Activated CD8-positive, alpha-beta memory T cell treated with anti-CD3 and anti-CD28 coated beads for 36 hours (primary cell): ENCODE measurements around the gene ANO1. TPM values are rescaled to one million over a fixed set of nuclear protein-coding genes. Genes with fewer than 3 reads are reported as not detected.
"Not testable (repeated sequence)": the region's sequence is repeated elsewhere in the genome, so short reads cannot be mapped to it uniquely, and the experiment has no call there.

Experiments used
- CTCF ChIA-PET: fragments of 350-600 bp; sonication (Branson Sonifier 250); formaldehyde crosslinking; loops from one replicate; lab custom pipeline; 2021; ENCODE audit warnings: antibody characterized with exemption; lab: Charles Lee
- POLR2A ChIA-PET: fragments of 350-600 bp; sonication (Branson Sonifier 250); formaldehyde crosslinking; loops from one replicate; lab custom pipeline; 2021; ENCODE audit warnings: antibody characterized with exemption; lab: Charles Lee
- total RNA-seq, 2 experiments: library from RNA; stranded (reverse); gene quantifications; one replicate each; pipeline ENCODE4 v1.2.3, GENCODE V29; 2021

The ANO1 gene
- not detected for total RNA-seq

DNA sequence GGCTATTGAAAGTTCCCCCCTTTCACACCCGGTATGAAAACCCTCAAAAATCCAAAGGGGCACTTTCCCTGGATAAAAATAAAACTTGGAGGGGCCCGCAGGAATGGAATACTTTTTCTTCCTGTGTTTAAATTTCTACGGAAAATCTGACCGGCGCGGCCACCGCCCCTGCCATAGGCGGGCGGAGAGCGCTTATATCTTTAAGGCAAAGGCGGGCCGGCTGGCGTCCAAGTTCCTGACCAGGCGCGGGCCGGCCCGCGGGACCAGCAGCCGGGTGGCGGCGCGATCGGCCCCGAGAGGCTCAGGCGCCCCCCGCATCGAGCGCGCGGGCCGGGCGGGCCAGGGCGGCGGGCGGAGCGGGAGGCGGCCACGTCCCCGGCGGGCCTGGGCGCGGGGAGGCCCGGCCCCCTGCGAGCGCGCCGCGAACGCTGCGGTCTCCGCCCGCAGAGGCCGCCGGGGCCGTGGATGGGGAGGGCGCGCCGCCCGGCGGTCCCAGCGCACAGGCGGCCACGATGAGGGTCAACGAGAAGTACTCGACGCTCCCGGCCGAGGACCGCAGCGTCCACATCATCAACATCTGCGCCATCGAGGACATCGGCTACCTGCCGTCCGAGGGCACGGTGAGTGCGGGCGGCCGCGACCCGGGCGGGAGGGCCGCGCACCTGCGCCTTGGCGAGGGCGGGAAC, at the start of gene ANO1:
ANO1 (plus strand) TSS at position 223 of the 686 bp plus-strand sequence; CDS start at position 513, 290 bp downstream.
- ChIA-PET POLR2A (no interaction called here), CTCF (no interaction called here)

DNA sequence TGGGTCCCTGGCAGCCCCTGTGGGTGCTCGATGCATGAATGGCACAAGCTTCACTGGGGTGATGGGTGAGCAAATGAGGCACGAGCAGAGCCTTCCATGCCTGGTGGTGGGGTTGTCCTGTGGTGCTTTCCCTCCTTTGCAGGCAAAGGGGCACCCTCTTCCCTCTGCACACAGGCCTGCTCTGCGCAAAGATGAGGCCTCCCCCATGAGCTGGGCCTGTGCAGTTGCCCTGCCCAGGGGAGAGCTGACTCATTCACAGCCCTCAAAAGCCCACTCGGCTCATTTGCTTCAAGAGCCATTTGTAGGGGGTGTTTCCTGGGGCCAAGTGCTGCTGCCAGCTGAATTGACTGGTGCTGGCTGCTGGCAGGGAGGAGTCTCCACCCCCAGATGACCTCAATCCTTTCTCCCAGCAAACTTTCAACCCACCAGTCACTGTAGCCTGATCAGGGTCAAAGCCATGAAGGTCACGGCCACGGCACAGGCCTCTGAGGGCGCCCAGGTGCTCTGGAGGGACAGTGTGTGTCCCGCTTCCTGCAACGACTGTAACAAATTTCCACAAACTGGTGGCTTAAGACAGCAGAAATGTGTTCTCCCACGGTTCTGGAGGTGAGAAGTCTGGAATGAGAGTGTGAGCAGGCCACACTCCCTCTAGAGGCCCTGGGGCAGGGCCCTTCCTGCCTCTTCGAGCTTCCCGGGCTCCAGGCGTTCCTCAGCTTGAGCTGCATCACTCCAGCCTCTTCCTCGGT, 48.8 kb upstream of the ANO1 start:
- CTCF ChIA-PET = interaction anchor here (0.6 kb wide), 1 partner anchor 343 kb away, joined by 3 read pairs; no protein-coding TSS in a partner anchor
- POLR2A ChIA-PET = no interaction called here

DNA sequence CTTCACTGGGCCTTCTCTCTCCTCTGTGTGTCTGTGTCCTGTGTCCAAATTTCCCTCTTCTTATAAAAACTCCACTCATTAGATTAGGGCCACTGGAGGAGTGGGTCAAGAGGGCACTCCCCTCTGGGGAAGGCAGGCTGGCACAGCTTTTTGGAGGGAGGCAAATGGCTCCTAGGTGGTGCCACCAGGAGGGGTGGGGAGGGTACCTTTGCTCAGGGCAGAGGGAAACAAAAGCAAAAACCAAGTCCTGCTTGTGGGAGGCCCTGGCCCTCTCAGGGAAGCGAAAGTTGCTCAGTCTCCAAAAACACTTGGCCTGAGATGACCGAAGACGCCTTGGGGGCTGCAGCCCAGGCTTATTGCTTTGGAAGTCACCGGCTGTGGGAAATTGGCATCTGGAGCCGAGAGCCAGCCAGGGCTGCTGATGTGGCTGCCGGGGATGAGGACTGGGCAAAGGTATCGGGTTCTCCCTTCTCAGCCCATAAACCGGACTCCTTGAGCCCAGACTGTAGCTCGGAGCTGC, 48.2 kb upstream of the ANO1 start:
- CTCF ChIA-PET = no interaction called here
- POLR2A ChIA-PET = no interaction called here

DNA sequence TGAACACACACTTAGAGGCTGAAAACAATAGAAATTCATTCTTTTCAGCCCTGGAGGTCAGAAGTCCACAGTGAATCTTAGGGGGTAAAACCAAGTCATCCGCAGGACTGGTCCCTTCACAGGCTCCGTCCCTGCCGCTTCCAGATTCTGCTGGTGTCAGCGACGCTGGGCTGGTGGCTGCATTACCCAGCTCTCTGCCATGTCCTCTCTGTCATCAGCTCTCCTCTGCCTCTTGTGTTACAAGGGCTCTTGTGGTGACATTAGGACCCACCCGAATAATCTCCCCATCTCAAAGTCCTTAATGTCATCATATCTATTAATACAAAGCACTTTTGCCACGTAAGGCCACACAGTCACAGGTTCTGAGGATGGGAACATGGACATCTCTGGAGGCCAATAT, 47.7 kb upstream of the ANO1 start:
- CTCF ChIA-PET = no interaction called here
- POLR2A ChIA-PET = no interaction called here

DNA sequence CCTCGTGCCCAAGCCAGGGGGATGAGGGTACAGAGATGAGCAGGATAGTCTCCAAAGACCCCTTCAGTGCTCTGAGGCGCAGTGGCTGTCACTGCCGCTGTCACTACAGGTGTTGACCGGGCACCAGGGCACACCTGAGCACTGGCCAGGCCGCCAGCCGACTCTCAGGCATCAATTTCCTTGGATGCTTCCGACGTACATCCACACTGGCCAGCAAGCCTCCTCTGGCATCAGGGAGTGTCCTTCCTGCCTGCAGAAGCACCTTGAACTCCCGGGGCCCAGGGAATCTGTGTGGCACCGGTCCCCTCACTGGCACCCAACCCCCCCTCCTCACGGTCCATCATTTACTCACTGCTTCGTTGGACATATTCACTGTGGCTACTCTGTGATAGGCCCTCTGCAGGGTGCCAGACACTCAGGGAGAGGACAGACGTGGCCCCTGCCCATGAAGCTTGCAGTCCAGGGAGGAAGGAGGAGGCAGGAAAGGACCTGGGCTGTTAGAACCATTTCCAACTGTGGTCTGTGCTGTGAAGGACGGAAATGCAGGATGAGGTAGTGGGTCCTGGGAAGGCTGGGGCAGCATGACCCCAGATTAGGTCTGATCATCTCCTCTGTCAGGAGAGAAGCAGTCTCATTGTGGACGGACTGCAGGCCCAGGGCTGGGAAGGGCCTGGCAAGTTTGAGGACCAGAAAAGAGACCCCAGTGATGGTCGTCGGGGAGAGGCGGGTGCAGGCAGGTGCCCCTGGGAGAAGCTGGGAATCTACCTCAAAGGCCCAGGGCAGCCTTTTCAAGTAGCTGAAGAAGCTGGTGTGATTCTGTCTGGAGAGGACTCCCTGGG, 46.3 kb upstream of the ANO1 start:
- POLR2A ChIA-PET = no interaction called here
- CTCF ChIA-PET = no interaction called here

DNA sequence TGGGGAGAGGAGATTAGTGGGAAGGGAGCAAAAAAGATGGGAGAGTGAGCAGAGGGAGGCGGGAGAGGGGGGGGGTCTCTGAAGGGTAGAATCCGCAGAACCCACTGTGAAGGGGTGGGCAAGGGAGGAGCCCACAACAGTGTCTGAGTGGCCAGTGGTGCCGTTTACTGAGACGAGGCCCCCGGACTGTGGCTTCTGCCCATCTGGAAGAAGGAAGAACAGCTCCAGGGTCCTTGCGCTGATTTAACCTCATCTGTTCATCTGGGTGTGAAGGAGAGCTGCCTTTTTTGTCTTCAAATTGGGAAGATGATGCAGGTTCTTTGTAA, 45.7 kb upstream of the ANO1 start:
- POLR2A ChIA-PET = no interaction called here
- CTCF ChIA-PET = no interaction called here

DNA sequence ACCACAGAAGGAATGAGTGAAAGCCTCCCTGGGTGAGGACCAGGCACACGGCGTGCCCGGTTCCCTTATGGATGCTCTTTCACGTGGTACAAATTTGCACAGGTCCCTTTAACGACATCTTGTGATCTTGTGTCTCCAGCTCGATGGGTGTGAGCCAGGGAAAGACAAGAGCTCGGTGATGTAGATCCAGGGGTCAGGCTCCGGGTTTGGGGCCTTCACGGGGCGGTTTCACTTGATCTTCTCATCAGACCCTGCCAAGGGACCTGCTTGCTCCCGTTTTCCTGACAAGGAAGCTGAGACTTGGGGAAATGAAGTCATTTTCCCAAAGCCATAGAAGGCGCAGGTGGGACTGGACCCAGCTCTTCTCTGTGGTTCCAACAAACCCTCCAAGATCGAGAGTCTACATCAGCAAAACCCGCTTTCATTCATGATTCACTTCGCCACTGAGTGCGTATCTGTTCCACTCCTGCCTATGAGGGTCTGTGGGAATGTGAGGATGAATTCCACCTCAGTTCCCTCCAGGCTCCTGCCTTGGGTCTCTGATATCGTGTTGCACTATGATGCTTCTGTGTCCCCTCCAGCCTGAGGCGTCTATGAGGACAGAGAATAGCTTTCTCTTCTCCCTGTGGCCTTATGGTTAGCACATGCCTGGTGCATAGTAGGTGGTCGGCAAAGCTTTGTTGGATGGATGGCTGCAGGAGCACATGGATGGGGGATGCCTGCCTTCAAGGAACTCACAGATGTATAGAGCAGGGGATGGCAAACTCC, 45.0 kb upstream of the ANO1 start:
- POLR2A ChIA-PET = no interaction called here
- CTCF ChIA-PET = no interaction called here

DNA sequence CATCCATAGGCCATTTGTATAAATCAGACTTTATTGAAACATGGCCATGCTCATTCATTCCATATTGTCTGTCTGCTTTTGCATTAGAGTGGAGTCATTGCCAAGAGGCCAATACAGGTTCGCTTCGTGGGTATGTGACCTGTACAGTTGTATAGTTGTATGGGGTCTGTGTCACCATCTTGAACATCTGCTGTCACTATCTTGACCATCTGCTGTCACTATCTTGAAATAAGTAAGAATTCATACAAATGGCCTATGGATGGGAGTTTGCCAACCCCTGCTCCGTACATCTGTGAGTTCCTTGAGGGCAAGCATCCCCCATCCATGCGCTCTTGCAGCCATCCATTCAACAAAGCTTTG, 44.4 kb upstream of the ANO1 start:
- POLR2A ChIA-PET = no interaction called here
- CTCF ChIA-PET = no interaction called here

DNA sequence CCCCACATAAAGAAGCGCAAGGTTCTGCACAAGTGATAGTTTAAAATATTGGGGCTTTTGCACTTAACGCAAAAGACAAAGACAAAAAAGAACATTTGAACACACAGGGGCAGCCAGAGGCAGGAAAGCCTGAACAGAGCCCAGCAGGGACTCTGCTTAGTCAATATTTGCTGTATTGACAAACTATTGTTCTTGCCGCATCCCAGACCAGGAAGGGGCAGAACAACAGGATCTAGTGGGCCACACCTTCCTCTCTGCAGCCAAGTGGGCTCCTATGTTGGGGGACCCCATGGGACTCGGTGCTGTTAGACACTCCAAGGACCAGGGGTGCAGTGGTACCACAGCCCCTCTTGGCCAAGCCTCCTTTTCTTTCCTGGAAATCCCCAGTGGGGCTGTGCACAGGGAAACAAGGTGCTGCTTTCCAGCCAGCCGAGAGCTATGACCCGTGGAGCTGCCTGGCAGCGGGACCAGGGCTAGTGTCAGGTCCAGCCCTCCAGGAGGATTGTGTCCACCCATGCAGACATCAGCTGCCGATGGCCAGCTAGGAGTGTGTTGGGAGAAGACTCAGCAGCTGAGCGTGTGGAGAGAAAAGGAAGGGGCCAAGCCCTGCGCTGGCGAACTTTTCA, 43.3 kb upstream of the ANO1 start:
- POLR2A ChIA-PET = no interaction called here

DNA sequence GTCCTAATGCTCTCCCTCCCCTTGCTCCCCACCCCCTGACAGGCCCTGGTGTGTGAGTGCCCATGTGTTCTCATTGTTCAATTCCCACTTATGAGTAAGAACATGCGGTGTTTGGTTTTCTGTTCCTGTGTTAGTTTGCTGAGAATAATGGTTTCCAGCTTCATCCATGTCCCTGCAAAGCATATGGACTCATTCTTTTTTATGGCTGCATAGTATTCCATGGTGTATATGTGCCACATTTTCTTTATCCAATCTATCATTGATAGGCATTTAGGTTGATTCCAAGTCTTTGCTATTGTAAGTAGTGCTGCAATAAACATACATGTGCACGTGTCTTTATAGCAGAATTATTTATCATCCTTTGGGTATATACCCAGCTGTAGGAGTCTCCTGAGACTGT, 42.5 kb upstream of the ANO1 start:
- CTCF ChIA-PET, POLR2A ChIA-PET: not testable (repeated sequence)

More for the DNA sequence above, 43.3 kb upstream of the ANO1 start:
- CTCF ChIA-PET = no interaction called here

DNA sequence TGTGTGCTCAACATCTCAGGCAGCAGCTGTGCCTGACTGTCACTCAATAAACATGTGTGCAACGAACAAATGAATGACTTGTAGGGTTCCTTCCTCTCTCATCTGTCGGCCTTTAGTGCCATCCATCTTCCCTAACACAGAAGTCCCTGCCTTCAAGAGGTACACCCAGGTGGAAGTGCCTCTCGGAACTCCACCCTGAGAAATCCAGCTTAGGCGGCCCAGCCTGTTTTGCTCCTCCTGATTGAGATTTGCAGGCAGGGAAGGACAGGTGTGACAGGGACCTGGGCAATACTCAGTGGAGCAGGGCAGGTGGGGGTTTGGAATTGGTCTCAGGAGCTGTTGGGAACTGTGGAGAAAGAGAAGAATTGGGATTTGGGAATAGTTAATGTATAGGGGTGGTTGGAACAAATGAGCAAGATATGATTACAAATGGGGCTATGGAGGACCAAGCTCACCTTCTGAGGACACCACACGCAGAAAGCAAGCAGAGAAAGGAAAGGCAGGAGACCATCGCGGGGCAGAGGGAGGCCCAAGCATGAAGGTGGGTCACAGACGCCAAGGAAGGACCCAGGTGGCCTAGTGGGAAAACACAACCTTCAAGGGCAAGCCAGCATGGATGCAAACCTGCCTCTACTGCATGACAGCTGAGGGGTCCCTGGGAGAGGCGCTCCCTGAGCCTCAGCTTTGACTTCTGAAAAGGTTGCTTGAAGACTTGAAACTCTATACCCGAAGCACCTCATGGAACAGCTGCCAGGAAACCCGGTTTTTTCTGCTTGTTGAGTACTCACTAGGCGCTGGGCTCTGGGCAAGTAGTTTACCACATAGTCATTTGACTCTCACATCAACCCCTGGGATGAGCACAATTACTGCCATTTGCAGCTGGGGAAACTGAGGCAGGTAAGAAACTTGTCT, 40.9 kb upstream of the ANO1 start:
- ChIA-PET POLR2A (no interaction called here), CTCF (no interaction called here)

DNA sequence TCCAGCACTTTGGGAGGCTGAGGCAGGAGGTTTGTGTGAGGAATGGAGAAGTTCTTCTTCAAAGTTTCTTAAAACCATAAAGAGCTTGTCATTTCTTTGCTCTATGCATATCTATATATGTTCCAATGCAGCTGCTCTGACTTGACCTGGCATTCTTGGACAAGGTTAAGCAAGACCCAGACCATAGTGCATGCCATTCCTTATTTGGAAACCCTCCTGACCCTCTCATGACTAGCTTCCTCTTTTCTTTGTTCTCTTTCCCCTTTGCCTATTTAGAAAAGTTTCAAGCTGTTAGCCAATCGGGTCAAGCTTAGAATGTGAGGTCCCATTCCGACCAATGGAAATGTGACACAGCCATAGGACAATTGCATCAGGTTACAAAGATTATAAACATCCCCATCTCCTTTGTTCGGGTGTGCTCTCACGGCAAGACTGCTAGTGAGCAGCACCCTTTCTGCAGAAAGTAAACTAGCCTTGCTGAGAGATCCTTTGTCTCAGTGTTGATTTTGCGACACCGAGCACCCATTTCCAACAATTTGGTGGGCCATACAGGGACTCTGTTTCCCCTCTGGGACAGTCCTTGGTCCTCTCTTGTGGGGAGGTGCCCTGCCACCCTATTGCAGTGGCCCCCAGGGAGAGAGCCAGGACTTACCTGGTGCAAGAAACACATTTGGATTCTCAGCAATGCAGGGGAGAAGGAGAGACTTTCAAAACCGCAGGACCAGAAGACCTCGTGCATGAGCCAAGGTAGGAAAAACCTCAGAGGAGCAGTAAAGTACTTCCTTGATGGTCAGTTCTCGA, 39.9 kb upstream of the ANO1 start:
- POLR2A ChIA-PET = no interaction called here
- CTCF ChIA-PET = no interaction called here

DNA sequence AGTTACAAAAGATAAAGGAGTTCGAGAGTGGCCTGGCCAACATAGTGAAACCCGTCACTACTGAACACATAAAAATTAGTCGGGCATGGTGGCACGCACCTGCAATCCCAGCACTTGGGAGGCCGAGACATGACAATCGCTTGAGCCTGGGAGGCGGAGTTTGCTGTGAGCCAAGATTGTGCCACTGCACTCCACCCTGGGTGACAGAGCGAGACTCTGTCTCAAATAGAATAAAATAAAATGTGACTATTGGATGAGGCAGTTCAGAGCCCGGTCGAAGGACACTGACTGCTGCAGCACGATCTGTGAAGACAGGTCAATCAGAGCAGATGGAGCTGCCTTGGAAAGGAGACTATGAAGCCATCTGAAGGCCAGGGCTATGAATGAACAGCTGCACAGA, 37.7 kb upstream of the ANO1 start:
- POLR2A ChIA-PET = no interaction called here
- CTCF ChIA-PET = no interaction called here

DNA sequence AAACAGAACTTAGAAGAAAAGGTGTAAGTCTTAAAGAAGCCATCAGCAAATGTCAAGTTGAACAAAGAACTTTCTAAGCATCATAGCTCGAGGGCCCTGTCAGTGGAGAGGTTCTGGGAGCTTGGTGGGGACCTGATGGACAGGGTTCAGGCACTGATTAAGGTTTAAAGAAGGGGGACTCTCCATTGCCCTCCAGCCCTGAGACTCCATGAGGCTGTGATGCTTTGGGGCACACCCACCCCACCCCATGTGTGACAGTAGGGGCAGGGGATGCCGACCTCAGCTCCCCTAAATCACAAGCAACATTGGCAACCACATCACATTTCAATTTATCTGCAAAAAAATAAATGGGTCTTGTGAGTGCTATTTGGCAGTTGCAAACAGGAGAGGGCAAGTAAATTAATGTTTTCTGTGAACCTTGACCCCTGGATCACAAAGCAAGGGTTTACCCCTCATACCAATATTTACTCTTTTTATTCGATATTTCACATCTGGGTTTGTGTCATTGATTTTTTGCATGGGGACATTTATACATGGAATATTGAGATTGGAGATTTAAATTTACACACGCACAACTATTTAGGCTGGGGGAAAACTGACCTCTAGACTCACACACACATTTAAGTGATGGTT, 37.1 kb upstream of the ANO1 start:
- POLR2A ChIA-PET = no interaction called here
- CTCF ChIA-PET = no interaction called here

DNA sequence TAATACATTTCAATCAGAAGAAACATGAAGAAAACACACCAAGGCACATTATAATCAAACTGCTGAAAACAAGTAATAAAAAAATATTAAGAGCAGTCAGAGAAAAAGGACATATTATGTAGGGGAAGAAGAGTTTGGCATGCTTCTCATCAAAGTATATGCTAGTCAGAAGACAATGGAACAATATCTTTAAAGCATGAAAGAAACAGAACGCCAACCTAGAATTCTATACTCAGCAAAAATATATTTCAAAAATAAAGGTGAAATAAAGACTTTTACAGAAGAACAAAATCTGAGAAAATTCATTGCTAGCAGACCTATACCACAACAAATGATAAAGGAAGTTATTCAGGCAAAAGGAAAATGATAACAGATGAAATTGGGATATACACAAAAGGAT, 34.6 kb upstream of the ANO1 start:
- CTCF ChIA-PET = interaction anchor here (1.7 kb wide), 1 partner anchor 125 kb away, joined by 6 read pairs; no protein-coding TSS in a partner anchor
- POLR2A ChIA-PET = no interaction called here

DNA sequence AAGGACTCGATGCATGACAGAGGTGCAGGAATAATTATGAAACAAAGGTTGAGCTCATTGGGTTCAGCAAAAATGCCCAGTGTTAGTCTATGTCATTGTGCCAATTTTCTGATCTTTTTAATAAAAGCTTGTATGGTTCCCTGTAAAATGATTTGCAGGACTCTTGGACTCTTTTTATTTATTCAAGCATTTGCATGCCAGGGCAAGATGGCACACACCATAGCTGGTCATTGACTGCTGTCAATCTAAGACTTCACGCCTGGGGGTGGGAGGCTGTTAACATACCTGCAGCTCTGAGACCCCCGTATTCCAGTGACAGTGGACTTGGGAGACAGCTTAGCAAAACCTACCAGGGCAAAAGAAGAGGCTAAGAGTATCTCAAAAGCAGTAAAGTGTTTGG, 32.0 kb upstream of the ANO1 start:
- CTCF ChIA-PET = no interaction called here
- POLR2A ChIA-PET = no interaction called here
